ENCODE data around the gene GPRASP2. TPM values are rescaled to one million over a fixed set of nuclear protein-coding genes. Genes with fewer than 3 reads are reported as not detected.

GPRASP2 gene
- total RNA-seq, 1 experiment from 2014 or later: 4.0 TPM

DNA sequence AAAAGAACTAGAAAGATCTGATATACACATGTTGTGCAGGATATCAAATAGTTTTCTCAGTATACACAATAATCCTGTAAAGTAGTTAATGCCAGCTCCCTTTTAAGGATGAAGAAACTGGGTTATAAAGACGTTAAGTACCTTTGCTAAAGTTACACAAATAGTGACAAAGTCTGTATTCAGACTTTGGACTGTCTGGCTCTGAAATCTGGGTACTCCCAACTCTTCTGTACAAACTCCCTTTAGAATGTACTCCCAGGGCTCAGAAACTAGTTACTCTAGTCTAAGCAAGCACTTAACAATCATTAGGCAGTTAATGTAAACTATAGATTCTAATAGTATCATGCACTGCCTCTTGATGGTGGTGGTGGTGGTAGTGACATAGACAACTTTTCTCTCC, 15.5 kb downstream of the GPRASP2 start:
- no peak overlapping the region for H3K27ac Mint-ChIP-seq (ENCODE audit: low read depth, unreplicated experiment)
- no peak for DNase-seq (ENCODE audit: unreplicated experiment)
- ChIA-PET CTCF (no interaction called here), POLR2A (no interaction called here)
- BruUV-seq (replicated peaks): no TSS peak
- intact Hi-C loops (cut with micrococcal nuclease): no loop called here
- H3K9me3 Mint-ChIP-seq (ENCODE audit: unreplicated experiment): no peaks in the 10 kb centered on the region
- no peaks in the 10 kb centered on the region for H3K36me3 Mint-ChIP-seq (ENCODE audit: insufficient read depth, unreplicated experiment)
- TF ChIP-seq, protein P1, sequence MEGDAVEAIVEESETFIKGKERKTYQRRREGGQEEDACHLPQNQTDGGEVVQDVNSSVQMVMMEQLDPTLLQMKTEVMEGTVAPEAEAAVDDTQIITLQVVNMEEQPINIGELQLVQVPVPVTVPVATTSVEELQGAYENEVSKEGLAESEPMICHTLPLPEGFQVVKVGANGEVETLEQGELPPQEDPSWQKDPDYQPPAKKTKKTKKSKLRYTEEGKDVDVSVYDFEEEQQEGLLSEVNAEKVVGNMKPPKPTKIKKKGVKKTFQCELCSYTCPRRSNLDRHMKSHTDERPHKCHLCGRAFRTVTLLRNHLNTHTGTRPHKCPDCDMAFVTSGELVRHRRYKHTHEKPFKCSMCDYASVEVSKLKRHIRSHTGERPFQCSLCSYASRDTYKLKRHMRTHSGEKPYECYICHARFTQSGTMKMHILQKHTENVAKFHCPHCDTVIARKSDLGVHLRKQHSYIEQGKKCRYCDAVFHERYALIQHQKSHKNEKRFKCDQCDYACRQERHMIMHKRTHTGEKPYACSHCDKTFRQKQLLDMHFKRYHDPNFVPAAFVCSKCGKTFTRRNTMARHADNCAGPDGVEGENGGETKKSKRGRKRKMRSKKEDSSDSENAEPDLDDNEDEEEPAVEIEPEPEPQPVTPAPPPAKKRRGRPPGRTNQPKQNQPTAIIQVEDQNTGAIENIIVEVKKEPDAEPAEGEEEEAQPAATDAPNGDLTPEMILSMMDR (IDR thresholded peaks at IDR 0.05; ENCODE audit: unreplicated experiment): no peak
- no peak overlapping the region for H3K4me3 Mint-ChIP-seq (ENCODE audit: unreplicated experiment)
- no peaks in the 10 kb centered on the region for H3K4me1 Mint-ChIP-seq (ENCODE audit: insufficient read depth, unreplicated experiment)
- H3K27me3 Mint-ChIP-seq (ENCODE audit: insufficient read depth, unreplicated experiment): peaks cover 23% of the 10 kb centered on the region

DNA sequence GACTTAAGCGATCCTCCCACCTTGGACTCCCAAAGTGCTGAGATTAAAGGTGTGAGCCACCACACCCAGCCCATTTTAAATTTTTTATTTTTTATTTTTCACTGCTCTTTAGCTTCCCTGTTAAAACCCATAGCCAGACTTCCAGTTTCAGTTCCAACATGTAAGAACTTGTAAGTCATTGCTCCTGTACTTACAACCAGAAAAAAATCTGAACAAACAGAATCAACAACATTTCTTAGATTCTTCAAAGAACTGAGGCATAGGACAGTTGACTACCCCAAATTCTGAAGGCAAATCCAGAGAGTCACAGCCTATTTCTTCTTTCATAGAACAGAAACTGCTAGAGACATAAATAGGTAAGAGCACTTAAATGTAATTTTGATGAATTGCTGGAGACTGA, 16.4 kb downstream of the GPRASP2 start:
- no peak overlapping the region for H3K4me3 Mint-ChIP-seq (ENCODE audit: unreplicated experiment)
- no peak for DNase-seq (ENCODE audit: unreplicated experiment)
- TF ChIP-seq, protein P1 (IDR thresholded peaks at IDR 0.05; ENCODE audit: unreplicated experiment): no peak
- ChIA-PET POLR2A (no interaction called here), CTCF (interaction anchor here (0.8 kb wide), 1 partner anchor 107 kb away, joined by 3 read pairs; no protein-coding TSS in a partner anchor)
- no peak overlapping the region for H3K27ac Mint-ChIP-seq (ENCODE audit: low read depth, unreplicated experiment)
- H3K4me1 Mint-ChIP-seq (ENCODE audit: insufficient read depth, unreplicated experiment): no peaks in the 10 kb centered on the region
- intact Hi-C loops (cut with micrococcal nuclease): no loop called here
- peaks cover 19% of the 10 kb centered on the region for H3K27me3 Mint-ChIP-seq (ENCODE audit: insufficient read depth, unreplicated experiment)
- no peaks in the 10 kb centered on the region for H3K9me3 Mint-ChIP-seq (ENCODE audit: unreplicated experiment)
- BruUV-seq (replicated peaks): no TSS peak
- H3K36me3 Mint-ChIP-seq (ENCODE audit: insufficient read depth, unreplicated experiment): no peaks in the 10 kb centered on the region

DNA sequence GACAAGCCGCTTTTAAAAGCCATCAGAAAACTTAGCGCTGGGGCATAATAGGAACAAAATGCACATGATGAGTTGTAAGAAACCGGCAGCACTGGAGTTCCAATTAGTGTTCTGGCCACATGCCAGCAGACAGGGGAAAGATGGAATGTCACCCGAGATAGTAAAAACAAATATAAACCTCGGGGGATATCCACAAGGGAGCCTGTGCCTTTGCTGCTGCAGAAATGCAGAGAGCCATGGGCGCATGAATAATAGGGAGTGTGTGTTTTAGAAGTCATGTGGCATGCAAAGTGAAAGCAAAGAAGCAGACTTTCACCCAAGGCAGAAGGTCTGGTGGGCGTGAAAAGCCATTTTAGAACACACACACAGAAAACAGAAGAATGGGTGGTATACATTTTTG, 27.4 kb downstream of the GPRASP2 start:
- ChIA-PET POLR2A (no interaction called here), CTCF (no interaction called here)
- Mint-ChIP-seq H3K9me3 (ENCODE audit: unreplicated experiment) (no peaks in the 10 kb centered on the region), H3K36me3 (ENCODE audit: insufficient read depth, unreplicated experiment) (no peaks in the 10 kb centered on the region), H3K27ac (ENCODE audit: low read depth, unreplicated experiment) (no peak overlapping the region), H3K4me1 (ENCODE audit: insufficient read depth, unreplicated experiment) (no peaks in the 10 kb centered on the region), H3K4me3 (ENCODE audit: unreplicated experiment) (no peak overlapping the region), H3K27me3 (ENCODE audit: insufficient read depth, unreplicated experiment) (peaks cover 21% of the 10 kb centered on the region)
- intact Hi-C loops (cut with micrococcal nuclease): no loop called here
- BruUV-seq (replicated peaks): no TSS peak
- TF ChIP-seq, protein P1 (IDR thresholded peaks at IDR 0.05; ENCODE audit: unreplicated experiment): no peak
- DNase-seq (ENCODE audit: unreplicated experiment): no peak

DNA sequence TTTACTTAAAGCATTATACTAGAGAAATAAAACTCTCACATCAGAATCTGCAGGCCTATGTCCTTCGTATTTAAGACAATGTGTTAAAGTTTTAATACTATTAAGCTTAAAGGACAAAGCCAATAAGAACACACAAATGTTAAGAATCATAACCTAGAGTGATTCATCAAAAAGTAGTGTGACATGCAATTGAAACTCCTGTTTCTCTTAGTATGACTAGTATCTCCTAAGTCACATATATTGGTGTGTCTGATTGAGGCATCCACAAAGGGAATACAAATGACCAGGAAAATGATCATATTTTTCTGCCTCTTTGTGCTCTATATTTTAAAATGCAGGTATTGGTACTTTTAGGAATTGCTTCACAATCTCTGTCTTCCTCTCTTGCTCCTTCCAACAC, 32.1 kb downstream of the GPRASP2 start:
- H3K9me3 Mint-ChIP-seq (ENCODE audit: unreplicated experiment): no peaks in the 10 kb centered on the region
- no TSS peak for BruUV-seq (replicated peaks)
- intact Hi-C loops (cut with micrococcal nuclease): no loop called here
- TF ChIP-seq, protein P1 (IDR thresholded peaks at IDR 0.05; ENCODE audit: unreplicated experiment): no peak
- no peaks in the 10 kb centered on the region for H3K4me1 Mint-ChIP-seq (ENCODE audit: insufficient read depth, unreplicated experiment)
- ChIA-PET CTCF (no interaction called here), POLR2A (no interaction called here)
- H3K4me3 Mint-ChIP-seq (ENCODE audit: unreplicated experiment): no peak overlapping the region
- no peak for DNase-seq (ENCODE audit: unreplicated experiment)
- peaks cover 19% of the 10 kb centered on the region for H3K27me3 Mint-ChIP-seq (ENCODE audit: insufficient read depth, unreplicated experiment)
- H3K27ac Mint-ChIP-seq (ENCODE audit: low read depth, unreplicated experiment): no peak overlapping the region
- H3K36me3 Mint-ChIP-seq (ENCODE audit: insufficient read depth, unreplicated experiment): no peaks in the 10 kb centered on the region
